Kidney capillary endothelial cell (primary cell): ENCODE data around the gene CIAO3.
"Not testable (repeated sequence)": the region's sequence is repeated elsewhere in the genome, so short reads cannot be mapped to it uniquely, and the experiment has no call there.

Experiments
- DNase-seq: peaks from one replicate; pipeline ENCODE4 v3.0.0-alpha.2; 2018; ENCODE audit warnings: low spot score

CIAO3 gene

GRCh38 chr16:692356-693108 lies 48.3 kb downstream of the CIAO3 start:
- DNase-seq: no peak

- not testable (repeated sequence) for DNase-seq
Measured at GRCh38 chr16:691242-691641, 49.6 kb downstream of the CIAO3 start.

DNA sequence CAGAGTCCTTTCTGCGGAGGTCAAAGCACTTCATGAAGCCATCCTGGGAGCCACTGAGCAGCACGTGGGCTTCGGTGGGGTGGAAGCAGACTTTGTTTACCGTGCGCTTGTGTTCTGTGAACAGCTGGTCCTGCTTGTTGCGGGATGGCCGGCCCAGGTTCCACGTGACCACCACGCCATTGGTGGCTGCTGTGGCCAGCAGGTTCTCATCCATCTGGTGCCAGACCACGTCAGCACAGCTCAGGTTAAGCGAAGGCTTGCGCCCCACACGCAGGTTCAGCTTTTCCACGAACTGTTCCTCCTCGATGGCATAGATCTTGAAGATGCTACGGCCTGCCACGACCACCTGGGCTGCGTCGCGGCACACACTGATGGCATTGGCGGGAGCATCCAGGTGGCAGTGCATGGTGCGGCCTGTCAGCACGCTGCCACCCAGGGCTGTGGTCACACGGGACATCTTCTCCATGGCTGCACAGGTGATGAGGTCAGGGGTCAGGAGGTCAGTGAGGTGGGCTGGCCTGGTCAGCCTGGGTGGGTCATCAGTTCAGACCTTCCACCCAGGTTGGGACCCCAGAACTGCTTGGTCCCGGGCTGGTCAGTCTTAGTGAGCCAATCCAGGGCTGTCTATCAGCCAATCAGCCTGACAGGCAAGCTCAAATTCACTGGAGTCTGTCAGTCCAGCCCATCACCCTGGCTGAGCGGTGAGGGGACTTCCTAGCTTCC lies 51.5 kb downstream of the CIAO3 start:
- no peak for DNase-seq

DNA sequence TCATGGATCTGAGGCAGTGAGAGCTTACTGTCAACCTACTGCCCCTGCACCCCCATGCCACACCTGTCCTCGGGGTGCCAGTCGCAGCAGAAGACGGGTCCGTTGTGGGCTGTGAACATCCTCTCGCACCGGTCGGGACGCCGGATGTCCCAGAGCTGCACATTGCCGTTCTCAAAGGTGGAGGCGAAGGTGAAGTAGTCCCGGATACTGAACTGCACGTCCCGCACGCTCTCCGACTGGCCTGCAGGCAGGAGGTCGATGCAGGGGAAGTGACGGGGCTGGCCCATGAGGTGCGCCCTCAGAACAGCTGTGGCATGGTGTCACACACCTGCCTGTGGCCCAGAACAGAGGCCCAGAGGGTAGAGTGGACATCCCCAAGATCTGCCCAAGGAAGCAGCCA lies 53.3 kb downstream of the CIAO3 start:
- DNase-seq: no peak

DNA sequence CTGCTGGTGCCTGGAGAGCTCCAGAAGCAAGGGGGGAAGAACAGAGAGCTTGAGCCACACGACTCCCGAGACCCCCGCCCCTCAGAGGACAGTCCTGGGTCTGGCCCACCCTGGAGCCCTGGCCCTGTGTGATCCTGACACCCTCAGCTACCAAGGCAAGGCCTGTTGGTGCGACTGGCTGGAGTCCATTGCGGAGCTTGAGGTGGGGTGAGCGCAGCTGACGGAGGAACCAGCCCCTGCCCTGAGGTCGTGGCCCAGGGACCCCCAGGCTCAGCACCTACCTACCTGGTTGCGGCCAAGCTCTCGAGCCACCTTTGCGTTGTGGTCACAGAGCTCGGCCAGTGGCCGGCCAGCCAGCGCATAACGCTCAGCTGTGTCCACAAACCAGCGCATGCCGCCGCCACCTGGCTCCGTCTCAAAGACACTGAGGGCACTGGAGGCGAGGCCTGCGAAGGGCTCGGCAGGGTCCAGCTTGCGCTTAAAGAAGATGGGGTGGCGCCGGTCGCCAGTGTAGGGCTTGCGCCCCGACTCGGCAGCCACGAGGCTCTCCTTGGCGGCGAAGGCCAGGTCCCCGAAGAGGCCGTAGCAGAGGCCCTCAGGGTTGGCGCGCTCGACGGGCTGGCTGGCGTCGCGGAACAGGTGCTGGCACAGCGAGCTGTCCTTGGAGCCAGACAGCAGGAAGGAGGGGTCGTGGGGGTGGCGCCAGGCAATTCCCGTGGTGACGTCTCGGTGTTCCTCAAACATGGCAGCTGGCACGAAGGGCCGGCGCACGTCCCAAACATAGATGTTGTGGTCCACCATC lies 54.1 kb downstream of the CIAO3 start:
- DNase-seq: no peak

DNA sequence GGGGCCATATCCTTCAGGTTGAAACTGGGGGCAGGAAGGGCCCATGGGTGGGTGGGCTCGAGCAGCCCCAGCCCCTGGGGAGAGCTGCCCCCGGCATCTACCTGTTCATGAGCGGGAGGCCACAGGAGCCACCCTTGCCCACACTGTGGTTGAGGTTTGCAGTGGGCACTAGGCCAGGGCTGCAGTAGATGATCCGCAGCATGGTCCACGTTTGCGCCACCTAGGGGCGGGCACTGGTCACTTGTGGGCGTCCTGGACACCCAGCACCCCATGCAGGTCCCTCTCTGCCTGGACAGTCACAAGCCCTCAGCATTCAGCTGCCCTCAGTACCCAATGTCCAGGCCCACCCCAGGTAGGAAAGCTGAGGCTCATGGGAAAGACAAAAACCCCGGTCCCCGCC lies 54.8 kb downstream of the CIAO3 start:
- no peak for DNase-seq

DNA sequence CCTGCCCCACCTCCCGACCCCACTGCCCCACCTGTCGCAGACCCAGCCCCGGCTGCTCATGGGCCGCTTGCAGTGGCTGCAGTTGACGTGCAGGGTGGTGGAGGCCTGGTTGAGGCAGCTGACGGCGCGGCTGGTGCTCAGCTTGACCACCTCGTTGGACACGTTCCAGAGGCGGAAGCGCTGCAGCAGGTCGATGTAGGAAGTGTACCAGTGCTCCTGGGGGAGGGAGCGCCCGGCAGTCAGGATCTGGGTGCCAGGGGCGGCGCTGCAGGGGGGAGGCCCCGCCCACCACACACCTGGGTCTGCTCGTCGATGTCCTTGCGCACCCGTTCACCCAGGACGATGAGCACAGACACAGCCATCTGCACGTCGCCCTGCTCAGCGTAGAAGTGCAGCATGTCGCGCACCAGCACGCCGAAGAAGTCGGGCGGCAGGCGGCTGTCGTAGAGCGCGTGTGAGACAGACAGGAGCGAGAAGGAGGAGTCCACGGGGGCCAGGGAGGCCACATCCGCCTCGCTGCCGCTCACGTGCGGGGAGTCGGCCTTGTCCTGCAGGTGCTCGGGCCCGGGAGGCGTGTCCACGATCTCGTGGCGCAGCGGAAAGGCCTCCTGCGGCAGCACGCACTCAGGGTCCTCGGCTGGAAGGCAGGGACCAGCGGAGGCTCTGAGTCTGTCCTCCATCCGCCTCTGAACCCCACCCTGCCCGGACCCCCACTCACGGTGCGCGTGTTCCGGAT lies 55.7 kb downstream of the CIAO3 start:
- no peak for DNase-seq

GRCh38 chr16:684071-684794 lies 56.6 kb downstream of the CIAO3 start, which contains the start of gene JMJD8:
TSS of gene JMJD8 (minus strand) at chr16:684334. CDS start at chr16:684319, 15 bp downstream.
- peak; percentile 82 for DNase-seq

DNA sequence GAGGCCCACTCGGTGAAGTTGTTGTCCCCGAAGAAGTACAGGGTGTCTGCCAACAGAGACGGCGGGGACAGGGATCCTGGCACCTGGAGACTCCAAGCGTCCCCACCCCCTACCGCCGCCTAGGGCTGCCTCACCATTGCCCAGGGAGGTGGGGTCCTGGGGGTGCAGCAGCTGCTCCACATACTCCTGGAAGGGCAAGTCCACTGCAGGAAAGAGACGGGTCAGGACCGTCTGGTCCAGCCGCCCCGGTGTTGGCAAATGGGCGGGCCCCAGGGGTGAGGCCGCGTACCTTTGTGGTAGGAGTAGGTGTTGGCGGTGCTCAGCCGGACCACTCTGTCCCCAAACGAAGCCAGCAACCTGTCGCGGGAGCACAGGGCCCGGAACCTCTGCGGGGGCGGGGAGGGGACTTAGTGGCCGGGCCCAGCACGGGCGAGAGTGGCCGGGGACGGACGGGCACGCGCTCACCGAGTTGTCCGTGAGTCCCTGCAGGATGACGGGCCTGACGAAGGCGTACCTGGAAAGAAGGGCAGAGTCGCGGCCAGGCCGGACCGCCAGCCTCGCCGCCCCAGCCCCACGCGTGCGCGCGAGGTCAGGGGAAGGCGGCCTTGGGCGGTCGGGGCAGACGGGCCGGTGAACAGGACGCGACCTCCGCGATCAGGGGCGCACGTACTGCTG lies 57.3 kb downstream of the CIAO3 start:
- no peak for DNase-seq

DNA sequence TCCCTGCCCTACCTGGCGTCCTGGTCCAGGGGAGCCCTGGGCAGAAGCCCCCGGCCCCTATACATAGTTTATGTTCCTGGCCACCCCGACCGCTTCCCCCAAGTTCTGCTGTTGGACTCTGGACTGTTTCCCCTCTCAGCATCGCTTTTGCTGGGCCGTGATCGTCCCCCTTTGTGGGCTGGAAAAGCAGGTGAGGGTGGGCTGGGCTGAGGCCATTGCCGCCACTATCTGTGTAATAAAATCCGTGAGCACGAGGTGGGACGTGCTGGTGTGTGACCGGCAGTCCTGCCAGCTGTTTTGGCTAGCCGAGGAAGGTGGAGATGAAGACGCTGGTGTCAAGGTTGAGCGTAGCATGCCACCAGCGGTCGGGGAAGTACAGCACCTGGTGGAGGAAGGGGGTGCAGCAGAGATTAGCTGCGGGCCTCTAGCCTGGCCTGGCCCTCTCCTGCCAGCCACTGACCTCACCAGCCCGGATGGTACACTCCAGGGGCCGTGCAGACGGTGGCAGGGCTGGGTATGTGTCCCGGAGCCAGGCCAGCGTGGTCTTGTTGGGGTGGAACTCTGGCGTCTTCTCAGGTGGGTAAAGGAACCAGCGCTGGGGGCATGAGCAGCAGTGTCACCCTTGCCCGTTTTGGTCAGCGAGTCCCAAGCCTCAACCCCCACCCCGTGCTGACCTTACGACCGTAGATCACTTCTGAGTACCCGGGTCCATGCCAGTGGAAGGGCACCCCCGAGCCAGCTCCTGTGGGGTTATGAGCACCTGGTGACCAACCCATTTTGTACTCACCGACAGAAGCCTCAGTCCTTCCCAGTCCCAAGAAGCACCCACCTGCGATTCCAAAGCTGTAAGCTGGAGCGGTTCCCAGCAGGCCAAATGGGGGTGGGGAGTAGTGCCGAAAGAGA lies 58.1 kb downstream of the CIAO3 start:
- DNase-seq: no peak

DNA sequence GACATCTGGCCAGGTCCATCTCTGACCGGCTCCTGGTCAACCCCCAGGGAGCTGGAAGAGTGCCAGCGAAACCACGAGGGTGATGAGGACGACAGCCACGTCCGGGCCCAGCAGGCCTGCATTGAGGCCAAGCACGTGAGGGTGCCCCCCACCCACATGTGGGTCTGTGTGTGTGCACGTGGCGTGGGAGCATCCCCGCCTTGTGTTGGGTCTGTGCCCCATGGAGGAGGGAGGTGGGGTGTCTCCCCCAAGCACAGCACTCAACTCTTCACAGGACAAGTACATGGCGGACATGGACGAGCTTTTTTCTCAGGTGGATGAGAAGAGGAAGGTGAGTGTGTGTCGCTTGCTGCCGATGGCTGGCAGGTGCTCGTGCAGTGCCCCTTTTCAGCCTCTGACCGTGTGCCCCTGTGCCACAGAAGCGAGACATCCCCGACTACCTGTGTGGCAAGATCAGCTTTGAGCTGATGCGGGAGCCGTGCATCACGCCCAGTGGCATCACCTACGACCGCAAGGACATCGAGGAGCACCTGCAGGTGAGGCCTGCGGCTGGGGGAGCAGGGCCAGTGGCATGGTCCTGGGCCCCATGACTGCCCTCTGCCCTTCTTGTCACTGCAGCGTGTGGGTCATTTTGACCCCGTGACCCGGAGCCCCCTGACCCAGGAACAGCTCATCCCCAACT lies 58.9 kb downstream of the CIAO3 start:
- DNase-seq: no peak

DNA sequence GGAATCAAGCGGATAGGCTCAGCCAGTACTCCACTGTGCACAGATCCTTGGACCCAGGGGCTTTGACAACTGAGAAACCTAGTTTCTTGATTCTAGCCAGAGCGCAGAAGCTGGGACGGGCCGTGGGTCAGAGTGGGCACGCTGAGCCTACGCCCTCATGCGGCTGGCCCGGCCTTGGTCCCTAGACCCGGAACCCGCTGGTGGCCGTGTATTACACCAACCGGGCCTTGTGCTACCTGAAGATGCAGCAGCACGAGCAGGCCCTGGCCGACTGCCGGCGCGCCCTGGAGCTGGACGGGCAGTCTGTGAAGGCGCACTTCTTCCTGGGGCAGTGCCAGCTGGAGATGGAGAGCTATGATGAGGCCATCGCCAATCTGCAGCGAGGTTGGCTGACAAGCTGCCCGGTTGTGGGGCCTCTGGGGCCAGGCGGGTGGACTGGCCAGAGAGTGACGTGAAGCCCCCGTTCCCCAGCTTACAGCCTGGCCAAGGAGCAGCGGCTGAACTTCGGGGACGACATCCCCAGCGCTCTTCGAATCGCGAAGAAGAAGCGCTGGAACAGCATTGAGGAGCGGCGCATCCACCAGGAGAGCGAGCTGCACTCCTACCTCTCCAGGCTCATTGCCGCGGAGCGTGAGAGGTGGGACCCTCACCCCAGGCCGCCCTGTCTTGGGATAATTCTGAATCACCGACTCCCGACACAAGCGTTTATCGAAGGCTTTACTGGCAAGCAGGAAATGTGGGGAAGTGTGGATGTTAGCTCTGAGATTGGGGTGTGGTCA lies 59.6 kb downstream of the CIAO3 start:
- peak; percentile 32 for DNase-seq

GRCh38 chr16:680625-680945 lies 60.2 kb downstream of the CIAO3 start:
- DNase-seq: no peak

DNA sequence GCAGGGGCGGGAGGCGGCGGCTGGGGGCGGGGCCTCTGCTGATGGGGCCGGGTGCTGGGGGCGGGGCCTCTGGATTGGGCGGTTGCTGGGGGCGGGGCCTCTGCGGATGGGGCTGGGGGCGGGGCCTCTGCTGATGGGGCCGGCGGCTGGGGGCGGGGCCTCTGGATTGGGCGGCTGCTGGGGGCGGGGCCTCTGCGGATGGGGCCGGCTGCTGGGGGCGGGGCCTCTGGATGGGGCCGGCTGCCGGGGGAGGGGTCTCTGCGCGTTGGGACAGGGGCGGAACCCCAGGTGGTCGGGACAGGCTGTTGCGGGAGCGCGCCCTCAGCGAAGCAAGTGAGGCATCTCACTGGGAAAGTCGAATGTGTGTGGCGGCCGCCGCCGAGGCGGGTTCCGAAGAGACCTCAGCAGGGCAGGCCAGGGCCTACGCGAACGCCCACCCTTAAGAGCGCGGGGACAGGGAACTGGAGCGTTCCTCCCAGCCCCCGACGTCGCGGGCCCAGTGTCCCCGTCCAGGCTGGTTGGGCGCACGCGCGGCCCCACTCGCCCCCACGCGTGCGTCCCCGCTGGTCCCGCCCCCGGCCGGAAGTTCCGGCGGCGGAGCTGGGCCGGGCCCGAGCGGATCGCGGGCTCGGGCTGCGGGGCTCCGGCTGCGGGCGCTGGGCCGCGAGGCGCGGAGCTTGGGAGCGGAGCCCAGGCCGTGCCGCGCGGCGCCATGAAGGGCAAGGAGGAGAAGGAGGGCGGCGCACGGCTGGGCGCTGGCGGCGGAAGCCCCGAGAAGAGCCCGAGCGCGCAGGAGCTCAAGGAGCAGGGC lies 60.8 kb downstream of the CIAO3 start, which contains the start of gene STUB1:
Gene STUB1 (plus strand): TSS at position 597 of the 811 bp plus-strand sequence. CDS start 116 bp downstream, at position 713.
- DNase-seq: peak; percentile 76
